ENCODE measurements around the gene FAAP100. TPM values are rescaled to one million over a fixed set of nuclear protein-coding genes. Genes with fewer than 3 reads are reported as not detected.

FAAP100 gene
- total RNA-seq, 1 donor from 2014 or later = 11.0 TPM

- peak; percentile 81 to 94 for DNase-seq (ENCODE audit: low read depth in 2 of 2)
Observed at GRCh38 chr17:81512562-81513371, 39.4 kb downstream of the FAAP100 start, which contains the start of gene ACTG1. Gene ACTG1 (minus strand): TSS chr17:81512799. CDS start chr17:81512354, 445 bp downstream.

- DNase-seq (ENCODE audit: low read depth in 2 of 2) = no peak
Observed at GRCh38 chr17:81511804-81512561, 40.2 kb downstream of the FAAP100 start.

GRCh38 chr17:81511554-81511803 lies 40.7 kb downstream of the FAAP100 start:
- DNase-seq (ENCODE audit: low read depth in 2 of 2) = no peak

GRCh38 chr17:81510785-81511553 lies 41.2 kb downstream of the FAAP100 start:
- no peak for DNase-seq (ENCODE audit: low read depth in 2 of 2)

GRCh38 chr17:81509972-81510784 lies 42.0 kb downstream of the FAAP100 start:
- no peak for DNase-seq (ENCODE audit: low read depth in 2 of 2)

- no peak for DNase-seq (ENCODE audit: low read depth in 2 of 2)
Observed at GRCh38 chr17:81509207-81509971, 42.8 kb downstream of the FAAP100 start.

- DNase-seq (ENCODE audit: low read depth in 2 of 2) = peak in 1 of 2 donors; percentile 57
Observed at GRCh38 chr17:81508639-81509206, 43.4 kb downstream of the FAAP100 start.

GRCh38 chr17:81503619-81504018 lies 48.5 kb downstream of the FAAP100 start:
- no peak for DNase-seq (ENCODE audit: low read depth in 2 of 2)

GRCh38 chr17:81502471-81503017 lies 49.6 kb downstream of the FAAP100 start:
- DNase-seq (ENCODE audit: low read depth in 2 of 2) = no peak

GRCh38 chr17:81500047-81500446 lies 52.1 kb downstream of the FAAP100 start:
- DNase-seq (ENCODE audit: low read depth in 2 of 2) = no peak

GRCh38 chr17:81499601-81499970 lies 52.6 kb downstream of the FAAP100 start:
- no peak for DNase-seq (ENCODE audit: low read depth in 2 of 2)

GRCh38 chr17:81498953-81499600 lies 53.1 kb downstream of the FAAP100 start:
- no peak for DNase-seq (ENCODE audit: low read depth in 2 of 2)

- DNase-seq (ENCODE audit: low read depth in 2 of 2) = no peak
Observed at GRCh38 chr17:81494626-81495377, 57.4 kb downstream of the FAAP100 start.

GRCh38 chr17:81493198-81494038 lies 58.7 kb downstream of the FAAP100 start:
- no peak for DNase-seq (ENCODE audit: low read depth in 2 of 2)

GRCh38 chr17:81492706-81493105 lies 59.4 kb downstream of the FAAP100 start:
- DNase-seq (ENCODE audit: low read depth in 2 of 2) = no peak

- no peak for DNase-seq (ENCODE audit: low read depth in 2 of 2)
Observed at GRCh38 chr17:81492202-81492601, 60.0 kb downstream of the FAAP100 start.

GRCh38 chr17:81491761-81492160 lies 60.4 kb downstream of the FAAP100 start:
- no peak for DNase-seq (ENCODE audit: low read depth in 2 of 2)

GRCh38 chr17:81491181-81491581 lies 61.0 kb downstream of the FAAP100 start:
- DNase-seq (ENCODE audit: low read depth in 2 of 2) = no peak

All from dermis microvascular lymphatic vessel endothelial cell (primary cell).